ENCODE measurements around the gene IQSEC1. TPM values are rescaled to one million over a fixed set of nuclear protein-coding genes. Genes with fewer than 3 reads are reported as not detected.

Gene IQSEC1
- total RNA-seq, 3 donors from 2014 or later = 19.8 to 42.2 (median 21.9) TPM

- H3K36me3 ChIP-seq (ENCODE audit: low read depth) = no peaks in the 10 kb centered on the region
- no peak overlapping the region for H3K4me3 ChIP-seq
- no peak for TF ChIP-seq CTCF (IDR thresholded peaks at IDR 0.05)
- H3K9me3 ChIP-seq = no peaks in the 10 kb centered on the region
- intact Hi-C loops (cut with DNase I, micrococcal nuclease) = no loop called here
- no peak for ATAC-seq
- DNase-seq = peak in 1 of 3 donors; percentile 27
- no peaks in the 10 kb centered on the region for H3K4me1 ChIP-seq (ENCODE audit: low read depth)
Observed at GRCh38 chr3:13105181-13105895, 32.1 kb upstream of the IQSEC1 start.

GRCh38 chr3:13104511-13104910 lies 31.3 kb upstream of the IQSEC1 start:
- DNase-seq = peak in 2 of 3 donors; percentile 14 to 30
- no peak for TF ChIP-seq CTCF (IDR thresholded peaks at IDR 0.05)
- Histone ChIP-seq H3K4me1 (ENCODE audit: low read depth) (no peaks in the 10 kb centered on the region), H3K4me3 (no peak overlapping the region), H3K36me3 (ENCODE audit: low read depth) (no peaks in the 10 kb centered on the region), H3K9me3 (no peaks in the 10 kb centered on the region)
- no peak for ATAC-seq
- intact Hi-C loops (cut with DNase I, micrococcal nuclease) = no loop called here

GRCh38 chr3:13103416-13104058 lies 30.3 kb upstream of the IQSEC1 start:
- H3K4me1 ChIP-seq (ENCODE audit: low read depth) = no peaks in the 10 kb centered on the region
- intact Hi-C loops (cut with DNase I, micrococcal nuclease) = no loop called here
- no peak for ATAC-seq
- H3K36me3 ChIP-seq (ENCODE audit: low read depth) = no peaks in the 10 kb centered on the region
- peak in 2 of 3 donors; percentile 11 to 37 for DNase-seq
- H3K9me3 ChIP-seq = no peaks in the 10 kb centered on the region
- no peak overlapping the region for H3K4me3 ChIP-seq
- TF ChIP-seq CTCF (IDR thresholded peaks at IDR 0.05) = no peak

- ATAC-seq (no peak), DNase-seq (peak in 1 of 3 donors; percentile 25)
- no peaks in the 10 kb centered on the region for H3K36me3 ChIP-seq (ENCODE audit: low read depth)
- H3K4me1 ChIP-seq (ENCODE audit: low read depth) = no peaks in the 10 kb centered on the region
- H3K4me3 ChIP-seq = no peak overlapping the region
- intact Hi-C loops (cut with DNase I, micrococcal nuclease) = no loop called here
- H3K9me3 ChIP-seq = no peaks in the 10 kb centered on the region
- TF ChIP-seq CTCF (IDR thresholded peaks at IDR 0.05) = no peak
Observed at GRCh38 chr3:13102386-13103345, 29.4 kb upstream of the IQSEC1 start.

GRCh38 chr3:13099707-13100106 lies 26.5 kb upstream of the IQSEC1 start:
- ATAC-seq (no peak), DNase-seq (peak in 1 of 3 donors; percentile 13)
- H3K9me3 ChIP-seq = no peaks in the 10 kb centered on the region
- no peaks in the 10 kb centered on the region for H3K4me1 ChIP-seq (ENCODE audit: low read depth)
- H3K36me3 ChIP-seq (ENCODE audit: low read depth) = no peaks in the 10 kb centered on the region
- intact Hi-C loops (cut with DNase I, micrococcal nuclease) = loop anchor here in 1 of 2 donors (10.0 kb wide), 1 partner anchor 355 kb away; no protein-coding TSS in a partner anchor
- TF ChIP-seq CTCF (IDR thresholded peaks at IDR 0.05) = no peak
- H3K4me3 ChIP-seq = no peak overlapping the region
